BJ (cell line): Measurements from ENCODE around the gene L3MBTL4. TPM values are rescaled to one million over a fixed set of nuclear protein-coding genes. Genes with fewer than 3 reads are reported as not detected.

Experiments
- CTCF ChIA-PET: fragments of 350-600 bp; formaldehyde crosslinking; extraction: SDS; loops from one replicate; lab custom pipeline; 2021; ENCODE audit warnings: antibody characterized with exemption, inconsistent platforms; lab: Yijun Ruan, JAX
- POLR2A ChIA-PET: fragments of 300-600 bp; sonication (Branson Sonifier 250); formaldehyde crosslinking; extraction: SDS; loops from one replicate; lab custom pipeline; 2021; ENCODE audit warnings: antibody characterized with exemption; lab: Charles Lee
- DNase-seq: peaks from one replicate; pipeline ENCODE4 v3.0.0-alpha.2; 2011; ENCODE audit warnings: low read depth
- H3K27me3 ChIP-seq: 2 replicates; pipeline ENCODE4 v1.6.0; 2011; ENCODE audit warnings: low read length; ENCODE audit not compliant: control insufficient read depth, insufficient read depth
- H3K36me3 ChIP-seq: 2 replicates; pipeline ENCODE4 v1.5.1; 2011; ENCODE audit warnings: low read length; ENCODE audit not compliant: control insufficient read depth, insufficient read depth
- H3K4me3 ChIP-seq: 2 replicates; pipeline ENCODE4 v1.5.1; 2011; ENCODE audit warnings: low read depth, mild to moderate bottlenecking, control low read depth, low read length
- polyA plus RNA-seq: library from polyadenylated mRNA; depleted of rRNA; stranded (reverse); fragments of >200 nt; gene quantifications from 2 replicates; pipeline ENCODE4 v1.2.3, GENCODE V29; 2011
- TF ChIP-seq, protein P1 (sequence below): IDR thresholded peaks from 2 replicates; pipeline ENCODE4 v1.5.1; 2011; ENCODE audit warnings: low read depth, mild to moderate bottlenecking, control low read depth, inconsistent platforms, low read length, moderate library complexity; ENCODE audit not compliant: insufficient read depth

Gene L3MBTL4
- polyA plus RNA-seq, 1 experiment, result not detected

- H3K27me3 ChIP-seq, result no peaks in the 10 kb centered on the region
- TF ChIP-seq, protein P1, sequence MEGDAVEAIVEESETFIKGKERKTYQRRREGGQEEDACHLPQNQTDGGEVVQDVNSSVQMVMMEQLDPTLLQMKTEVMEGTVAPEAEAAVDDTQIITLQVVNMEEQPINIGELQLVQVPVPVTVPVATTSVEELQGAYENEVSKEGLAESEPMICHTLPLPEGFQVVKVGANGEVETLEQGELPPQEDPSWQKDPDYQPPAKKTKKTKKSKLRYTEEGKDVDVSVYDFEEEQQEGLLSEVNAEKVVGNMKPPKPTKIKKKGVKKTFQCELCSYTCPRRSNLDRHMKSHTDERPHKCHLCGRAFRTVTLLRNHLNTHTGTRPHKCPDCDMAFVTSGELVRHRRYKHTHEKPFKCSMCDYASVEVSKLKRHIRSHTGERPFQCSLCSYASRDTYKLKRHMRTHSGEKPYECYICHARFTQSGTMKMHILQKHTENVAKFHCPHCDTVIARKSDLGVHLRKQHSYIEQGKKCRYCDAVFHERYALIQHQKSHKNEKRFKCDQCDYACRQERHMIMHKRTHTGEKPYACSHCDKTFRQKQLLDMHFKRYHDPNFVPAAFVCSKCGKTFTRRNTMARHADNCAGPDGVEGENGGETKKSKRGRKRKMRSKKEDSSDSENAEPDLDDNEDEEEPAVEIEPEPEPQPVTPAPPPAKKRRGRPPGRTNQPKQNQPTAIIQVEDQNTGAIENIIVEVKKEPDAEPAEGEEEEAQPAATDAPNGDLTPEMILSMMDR, result no peak
- H3K36me3 ChIP-seq, result no peaks in the 10 kb centered on the region
- ChIA-PET CTCF (no interaction called here), POLR2A (no interaction called here)
- DNase-seq, result no peak
- H3K4me3 ChIP-seq, result no peak overlapping the region
These were observed 7.7 kb downstream of the L3MBTL4 start for GRCh38 chr18:6406910-6407470.

GRCh38 chr18:6406075-6406909 is 8.4 kb downstream of the L3MBTL4 start:
- CTCF ChIA-PET, result no interaction called here
- H3K36me3 ChIP-seq, result no peaks in the 10 kb centered on the region
- POLR2A ChIA-PET, result no interaction called here
- TF ChIP-seq, protein P1, result no peak
- no peaks in the 10 kb centered on the region for H3K27me3 ChIP-seq
- no peak for DNase-seq
- no peak overlapping the region for H3K4me3 ChIP-seq

DNA sequence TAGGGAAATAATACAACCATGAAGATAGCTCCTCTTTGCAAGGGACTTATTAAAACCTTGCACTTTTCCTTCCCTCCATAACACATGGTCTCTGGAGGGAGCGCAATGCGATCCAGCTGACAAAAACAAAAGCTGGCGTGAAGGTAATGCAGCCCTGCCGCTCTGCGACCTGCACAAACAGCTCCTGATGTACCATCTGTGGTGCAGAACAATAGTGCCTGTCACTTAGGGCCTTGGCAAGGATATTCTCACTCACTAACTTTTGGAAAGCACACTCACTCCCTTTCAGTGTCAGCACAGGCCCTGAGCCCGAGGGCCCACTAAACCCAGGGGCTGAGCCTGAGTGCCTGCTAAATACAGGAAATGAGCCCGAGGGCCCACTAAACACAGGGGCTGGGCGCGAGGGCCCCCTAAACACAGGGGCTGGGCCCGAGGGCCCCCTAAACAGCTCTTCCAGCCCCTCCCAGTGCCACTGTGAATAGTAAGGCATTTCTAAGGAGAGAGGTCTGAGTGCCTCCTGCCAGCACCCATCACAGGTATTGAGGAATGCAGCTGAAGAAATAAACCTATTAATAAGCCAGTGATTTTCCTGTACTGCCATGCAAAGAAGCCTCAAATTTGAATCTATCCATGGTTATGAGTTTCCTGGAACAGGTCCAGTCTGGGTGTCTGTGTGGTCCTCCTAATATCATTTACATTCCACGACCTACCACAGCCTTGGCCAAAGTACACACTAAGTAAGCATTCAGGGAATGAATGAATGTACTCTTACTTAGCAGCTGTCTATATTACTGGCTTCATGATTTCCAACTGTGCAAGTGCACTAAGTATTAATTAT is 9.3 kb downstream of the L3MBTL4 start:
- ChIA-PET CTCF (no interaction called here), POLR2A (no interaction called here)
- no peak overlapping the region for H3K4me3 ChIP-seq
- no peaks in the 10 kb centered on the region for H3K36me3 ChIP-seq
- no peak for DNase-seq
- H3K27me3 ChIP-seq, result no peaks in the 10 kb centered on the region
- TF ChIP-seq, protein P1, result no peak

- ChIA-PET POLR2A (no interaction called here), CTCF (no interaction called here)
- Histone ChIP-seq H3K4me3 (no peak overlapping the region), H3K36me3 (no peaks in the 10 kb centered on the region), H3K27me3 (no peaks in the 10 kb centered on the region)
- DNase-seq, result no peak
- TF ChIP-seq, protein P1, result no peak
These were observed 9.9 kb downstream of the L3MBTL4 start for GRCh38 chr18:6404834-6405233.

DNA sequence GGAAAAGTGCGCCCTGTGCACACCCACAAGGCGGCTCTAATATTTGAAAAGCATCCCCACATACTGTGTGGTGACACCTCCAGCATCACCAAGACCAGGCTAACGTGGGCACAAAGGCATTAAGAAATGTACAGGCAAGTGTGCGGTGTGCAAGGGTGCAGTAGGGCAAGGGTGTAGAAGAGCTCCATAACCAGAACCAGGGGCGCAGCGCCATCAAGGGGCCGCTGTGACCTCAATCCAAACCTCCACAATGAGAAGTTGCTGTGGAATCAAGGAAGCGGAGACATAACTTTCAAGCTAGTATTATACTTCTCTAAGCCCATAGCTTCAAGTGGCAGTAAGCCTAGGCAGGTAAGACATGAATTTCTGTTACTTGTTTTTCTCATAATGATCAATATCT is 13.0 kb downstream of the L3MBTL4 start:
- Histone ChIP-seq H3K4me3 (no peak overlapping the region), H3K27me3 (no peaks in the 10 kb centered on the region), H3K36me3 (no peaks in the 10 kb centered on the region)
- TF ChIP-seq, protein P1, result no peak
- ChIA-PET POLR2A (no interaction called here), CTCF (interaction anchor here (0.6 kb wide), 1 partner anchor 55 kb away, joined by 3 read pairs; no protein-coding TSS in a partner anchor)
- DNase-seq, result no peak
